WERI-Rb-1 (cell line): Measurements from ENCODE around the gene KRT9.

ENCODE experiments used
- DNase-seq: peaks from one replicate; pipeline ENCODE4 v3.0.0-alpha.2; 2020
- H3K27ac ChIP-seq: fragments of 250-450 bp; sonication (Bioruptor Pico); 2 replicates; pipeline ENCODE4 v1.5.1; 2020; ENCODE audit warnings: mild to moderate bottlenecking, moderate library complexity
- H3K27me3 ChIP-seq: fragments of 250-450 bp; sonication (Bioruptor Pico); 2 replicates; pipeline ENCODE4 v1.5.1; 2021; ENCODE audit warnings: mild to moderate bottlenecking, low read depth, moderate library complexity; ENCODE audit not compliant: insufficient read depth, severe bottlenecking
- H3K36me3 ChIP-seq: fragments of 250-450 bp; sonication (Bioruptor Pico); 2 replicates; pipeline ENCODE4 v1.5.1; 2020; ENCODE audit warnings: mild to moderate bottlenecking, moderate library complexity
- H3K4me3 ChIP-seq: 2 replicates; pipeline ENCODE4 v1.5.1; 2011; ENCODE audit warnings: low read depth, mild to moderate bottlenecking, control low read depth, low read length
- H3K9me3 ChIP-seq: fragments of 250-450 bp; sonication (Bioruptor Pico); 2 replicates; pipeline ENCODE4 v1.5.1; 2021; ENCODE audit warnings: mild to moderate bottlenecking, moderate library complexity; ENCODE audit not compliant: severe bottlenecking
- CTCF ChIP-seq: IDR thresholded peaks from 2 replicates; pipeline ENCODE4 v1.5.1; 2011; ENCODE audit warnings: low read depth, mild to moderate bottlenecking, control low read depth, inconsistent platforms, low read length

The KRT9 gene

DNA sequence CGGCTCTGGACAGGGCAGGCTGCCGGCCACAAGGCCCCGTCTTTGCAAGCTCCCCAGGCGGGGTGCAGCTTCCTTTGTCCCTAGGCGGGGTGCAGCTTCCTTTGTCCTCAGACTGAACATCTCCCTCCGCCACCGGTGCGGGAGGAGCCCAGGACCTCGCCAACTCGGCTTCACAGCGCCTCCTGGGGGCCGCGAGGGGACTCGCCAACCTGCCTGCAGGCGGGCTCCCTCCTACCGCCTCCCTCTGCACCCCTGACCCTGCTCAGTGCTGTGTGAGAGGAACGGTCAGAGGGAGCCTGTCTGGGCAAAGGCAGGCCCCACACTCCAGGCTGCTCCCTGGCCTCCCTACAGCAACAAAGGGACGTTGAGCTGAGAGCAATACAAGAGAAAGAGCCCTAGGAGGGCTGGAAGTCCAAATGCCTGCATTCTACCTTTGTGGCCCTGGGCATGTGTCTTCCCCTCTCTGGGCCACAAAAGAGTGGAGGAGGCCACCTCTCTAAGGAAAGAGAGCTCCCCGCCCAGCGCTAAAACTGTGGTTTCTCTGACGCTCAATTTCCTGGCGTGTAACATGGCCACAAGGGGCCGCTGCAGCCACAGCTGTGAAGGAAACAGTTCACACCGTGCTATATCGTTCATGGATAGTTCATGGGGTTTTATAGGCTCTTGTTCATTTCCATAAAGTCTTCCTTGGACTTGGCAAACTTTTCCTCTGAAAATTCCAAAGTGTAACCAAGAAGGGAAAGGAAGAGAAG, 22.8 kb downstream of the KRT9 start:
- H3K27me3 ChIP-seq = no peaks in the 10 kb centered on the region
- peak overlapping the region; percentile 66 for H3K27ac ChIP-seq
- DNase-seq = peak; percentile 94
- peak; percentile 98 for TF ChIP-seq CTCF
- peak overlapping the region; percentile 3 for H3K4me3 ChIP-seq
- H3K9me3 ChIP-seq = peaks cover 12% of the 10 kb centered on the region
- H3K36me3 ChIP-seq = no peaks in the 10 kb centered on the region

DNA sequence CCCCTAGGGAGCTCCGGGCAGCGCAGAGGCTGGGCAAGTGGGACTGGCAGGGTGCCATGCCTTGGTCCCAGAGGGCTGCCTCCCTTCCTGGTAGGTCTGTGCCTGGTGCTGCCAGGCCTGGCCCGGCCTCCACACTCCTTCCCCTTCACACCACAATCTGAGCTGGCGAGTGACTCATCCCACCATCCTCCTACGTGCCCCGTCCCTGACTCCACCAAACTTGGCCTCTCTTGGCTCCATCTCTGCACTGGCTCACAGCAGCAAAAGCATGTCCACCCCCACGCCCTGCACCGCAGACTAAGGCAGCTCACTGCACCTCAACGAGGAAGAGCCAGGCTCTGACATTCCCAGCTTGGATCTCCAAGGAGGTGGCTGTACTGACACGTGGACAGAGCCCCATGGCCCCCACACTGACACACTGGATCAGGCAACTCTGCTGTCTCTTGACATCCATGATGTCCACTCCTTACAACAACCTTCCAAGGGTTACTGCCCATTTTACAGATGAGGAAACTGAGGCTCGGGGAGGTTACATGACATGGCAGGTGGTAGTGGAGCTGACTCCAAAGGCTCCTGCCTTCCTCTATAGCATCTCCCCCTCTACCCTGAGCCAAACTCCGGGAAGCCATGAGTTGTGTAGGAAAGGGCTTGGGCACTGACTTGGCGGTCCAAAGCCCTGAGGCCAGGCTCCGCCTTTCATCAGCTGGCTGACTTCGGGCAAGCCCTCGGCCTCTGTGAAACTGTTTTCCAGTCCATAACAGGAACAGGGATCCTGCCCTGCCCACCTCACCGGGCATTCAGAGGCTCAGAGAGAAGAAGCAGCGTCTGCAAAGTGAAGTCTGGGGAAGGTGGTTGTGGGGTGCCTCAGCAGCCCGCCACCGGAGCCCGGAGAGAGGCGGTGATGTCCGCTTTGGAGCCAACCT, 23.7 kb downstream of the KRT9 start:
- TF ChIP-seq CTCF = no peak
- Histone ChIP-seq H3K9me3 (peaks cover 12% of the 10 kb centered on the region), H3K27ac (peak overlapping the region; percentile 66), H3K36me3 (no peaks in the 10 kb centered on the region), H3K27me3 (no peaks in the 10 kb centered on the region), H3K4me3 (no peak overlapping the region)
- DNase-seq = no peak

- Histone ChIP-seq H3K27me3 (no peaks in the 10 kb centered on the region), H3K4me3 (no peak overlapping the region), H3K36me3 (no peaks in the 10 kb centered on the region), H3K9me3 (peaks cover 12% of the 10 kb centered on the region), H3K27ac (no peak overlapping the region)
- no peak for DNase-seq
- no peak for TF ChIP-seq CTCF
Measured at GRCh38 chr17:41547378-41547841, 24.4 kb downstream of the KRT9 start.

DNA sequence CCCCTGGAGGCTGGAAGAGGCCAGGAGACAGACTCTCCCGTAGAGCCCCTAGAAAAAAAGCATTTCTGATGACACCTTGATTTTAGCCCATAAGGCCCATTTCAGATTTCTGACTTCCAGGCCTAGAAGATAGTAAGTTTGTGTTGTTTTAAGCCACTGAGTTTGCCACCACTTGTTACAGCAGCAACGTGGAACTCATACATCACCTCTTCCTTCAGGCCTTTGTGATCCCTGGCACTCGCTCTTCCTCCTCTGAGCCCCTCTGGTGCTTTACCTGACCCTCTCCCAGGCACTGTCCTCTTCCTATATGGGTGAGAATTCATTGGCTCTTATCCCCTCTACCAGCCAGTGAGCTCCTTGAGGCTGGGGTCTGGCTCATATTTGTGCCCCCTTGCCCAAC, 25.0 kb downstream of the KRT9 start:
- Histone ChIP-seq H3K4me3 (no peak overlapping the region), H3K27me3 (no peaks in the 10 kb centered on the region), H3K9me3 (peaks cover 12% of the 10 kb centered on the region), H3K27ac (no peak overlapping the region), H3K36me3 (no peaks in the 10 kb centered on the region)
- no peak for TF ChIP-seq CTCF
- no peak for DNase-seq

DNA sequence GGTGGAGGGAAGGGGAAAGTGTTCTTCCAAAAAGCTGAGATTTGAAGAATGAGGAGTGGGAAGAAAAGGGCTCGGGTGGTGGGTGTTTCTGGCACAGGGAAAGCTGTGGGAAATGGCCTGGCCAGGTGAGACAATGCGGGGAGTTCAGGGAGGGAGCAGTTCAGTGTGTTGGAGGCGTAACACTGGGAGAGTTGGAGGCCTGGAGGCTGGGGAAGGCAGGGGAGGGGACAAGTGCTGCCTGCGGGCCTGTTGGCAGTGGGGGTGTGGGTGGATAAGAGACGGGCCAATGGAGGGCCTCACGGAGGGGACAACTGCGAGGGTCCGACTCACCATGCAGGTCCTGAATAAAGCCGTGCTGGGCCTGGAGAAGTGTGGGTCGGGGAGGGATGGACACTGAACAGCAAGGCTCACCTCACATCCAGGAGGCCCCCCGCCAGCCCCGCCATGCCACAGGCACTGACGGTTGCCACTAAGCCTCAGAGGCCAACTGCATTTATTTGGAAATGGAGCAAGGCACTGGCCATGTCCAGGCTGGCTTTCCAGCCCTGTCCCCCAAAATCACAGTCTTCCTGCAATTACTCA, 25.9 kb downstream of the KRT9 start:
- Histone ChIP-seq H3K27me3 (no peaks in the 10 kb centered on the region), H3K27ac (no peak overlapping the region), H3K9me3 (peaks cover 14% of the 10 kb centered on the region), H3K36me3 (no peaks in the 10 kb centered on the region), H3K4me3 (no peak overlapping the region)
- TF ChIP-seq CTCF = no peak
- no peak for DNase-seq
